Measurements from ENCODE around the gene SPG7. TPM values are rescaled to one million over a fixed set of nuclear protein-coding genes. Genes with fewer than 3 reads are reported as not detected.

The SPG7 gene
- total RNA-seq, 4 donors from 2014 or later: 66.6 to 208 (median 144) TPM

DNA sequence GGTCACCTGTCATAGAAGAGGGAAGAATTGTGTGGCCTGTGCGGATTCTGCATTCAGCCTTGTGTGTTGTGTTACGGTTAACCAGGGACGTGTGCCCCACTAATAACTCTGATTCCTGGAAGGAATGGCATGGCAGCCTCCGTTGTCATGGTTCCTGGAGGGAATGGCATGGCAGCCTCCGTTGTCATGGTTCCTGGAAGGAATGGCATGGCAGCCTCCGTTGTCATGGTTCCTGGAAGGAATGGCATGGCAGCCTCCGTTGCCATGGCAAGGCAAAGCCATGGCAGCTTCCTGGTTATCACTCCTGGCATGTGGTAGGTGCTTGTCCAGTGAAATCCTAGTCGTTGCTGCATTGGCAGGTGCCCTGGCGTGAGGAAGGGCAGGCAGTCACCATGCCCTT, 8.9 kb downstream of the SPG7 start:
- Histone ChIP-seq H3K4me3 (no peak overlapping the region), H3K27me3 (no peaks in the 10 kb centered on the region), H3K27ac (no peak overlapping the region), H3K36me3 (no peaks in the 10 kb centered on the region), H3K4me1 (no peaks in the 10 kb centered on the region), H3K9me3 (no peaks in the 10 kb centered on the region)
- TF ChIP-seq POLR2A (IDR thresholded peaks at IDR 0.05): no peak
- TF ChIP-seq, protein P1, sequence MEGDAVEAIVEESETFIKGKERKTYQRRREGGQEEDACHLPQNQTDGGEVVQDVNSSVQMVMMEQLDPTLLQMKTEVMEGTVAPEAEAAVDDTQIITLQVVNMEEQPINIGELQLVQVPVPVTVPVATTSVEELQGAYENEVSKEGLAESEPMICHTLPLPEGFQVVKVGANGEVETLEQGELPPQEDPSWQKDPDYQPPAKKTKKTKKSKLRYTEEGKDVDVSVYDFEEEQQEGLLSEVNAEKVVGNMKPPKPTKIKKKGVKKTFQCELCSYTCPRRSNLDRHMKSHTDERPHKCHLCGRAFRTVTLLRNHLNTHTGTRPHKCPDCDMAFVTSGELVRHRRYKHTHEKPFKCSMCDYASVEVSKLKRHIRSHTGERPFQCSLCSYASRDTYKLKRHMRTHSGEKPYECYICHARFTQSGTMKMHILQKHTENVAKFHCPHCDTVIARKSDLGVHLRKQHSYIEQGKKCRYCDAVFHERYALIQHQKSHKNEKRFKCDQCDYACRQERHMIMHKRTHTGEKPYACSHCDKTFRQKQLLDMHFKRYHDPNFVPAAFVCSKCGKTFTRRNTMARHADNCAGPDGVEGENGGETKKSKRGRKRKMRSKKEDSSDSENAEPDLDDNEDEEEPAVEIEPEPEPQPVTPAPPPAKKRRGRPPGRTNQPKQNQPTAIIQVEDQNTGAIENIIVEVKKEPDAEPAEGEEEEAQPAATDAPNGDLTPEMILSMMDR (IDR thresholded peaks at IDR 0.05): no peak
- DNase-seq: no peak
- intact Hi-C loops (cut with DNase I; ENCODE audit: low total_unique reads): no loop called here

DNA sequence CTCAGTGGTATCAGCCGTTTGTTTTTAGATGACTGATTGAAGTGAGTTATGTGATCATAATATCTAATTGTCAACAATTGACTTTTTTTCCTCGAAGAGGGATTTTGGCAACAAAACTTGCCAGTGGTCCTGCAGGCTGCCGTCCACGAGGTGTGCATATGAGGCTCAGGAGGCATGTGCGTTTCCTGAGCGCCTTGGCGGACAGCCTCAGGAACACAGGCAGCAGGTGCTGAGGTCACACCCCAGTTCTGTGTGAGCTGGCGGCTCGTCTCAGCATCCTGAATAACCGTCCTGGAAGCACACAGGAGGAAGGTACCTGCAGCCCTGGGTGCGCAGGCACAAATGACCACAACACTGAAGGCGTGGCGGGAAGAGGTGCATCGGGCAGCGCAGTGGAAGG, 11.7 kb downstream of the SPG7 start:
- no peaks in the 10 kb centered on the region for H3K4me1 ChIP-seq
- H3K27ac ChIP-seq: no peak overlapping the region
- H3K4me3 ChIP-seq: no peak overlapping the region
- TF ChIP-seq POLR2A (IDR thresholded peaks at IDR 0.05): no peak
- TF ChIP-seq, protein P1 (IDR thresholded peaks at IDR 0.05): no peak
- H3K27me3 ChIP-seq: no peaks in the 10 kb centered on the region
- H3K9me3 ChIP-seq: no peaks in the 10 kb centered on the region
- intact Hi-C loops (cut with DNase I; ENCODE audit: low total_unique reads): no loop called here
- no peaks in the 10 kb centered on the region for H3K36me3 ChIP-seq
- DNase-seq: no peak

DNA sequence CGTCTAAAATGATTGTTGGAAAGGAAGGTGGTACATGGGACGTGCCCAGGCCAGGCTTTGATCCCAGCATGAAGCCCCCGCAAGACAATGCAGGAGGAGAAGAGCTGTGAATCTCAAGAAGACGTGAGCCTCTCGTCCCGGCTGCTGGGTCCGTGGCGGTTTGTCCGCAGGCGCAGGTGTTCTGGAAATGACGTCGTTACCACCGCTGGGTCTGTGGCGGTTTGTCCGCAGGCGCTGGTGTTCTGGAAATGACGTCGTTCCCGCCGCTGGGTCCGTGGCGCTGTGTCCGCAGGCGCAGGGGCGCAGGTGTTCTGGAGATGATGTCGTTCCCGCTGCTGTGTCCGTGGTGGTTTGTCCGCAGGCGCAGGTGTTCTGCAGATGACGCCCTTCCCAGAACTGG, 14.1 kb downstream of the SPG7 start:
- intact Hi-C loops (cut with DNase I; ENCODE audit: low total_unique reads): no loop called here
- no peaks in the 10 kb centered on the region for H3K36me3 ChIP-seq
- H3K4me1 ChIP-seq: no peaks in the 10 kb centered on the region
- H3K4me3 ChIP-seq: no peak overlapping the region
- TF ChIP-seq, protein P1 (IDR thresholded peaks at IDR 0.05): no peak
- TF ChIP-seq POLR2A (IDR thresholded peaks at IDR 0.05): no peak
- no peak overlapping the region for H3K27ac ChIP-seq
- DNase-seq: no peak
- no peaks in the 10 kb centered on the region for H3K27me3 ChIP-seq
- H3K9me3 ChIP-seq: no peaks in the 10 kb centered on the region

DNA sequence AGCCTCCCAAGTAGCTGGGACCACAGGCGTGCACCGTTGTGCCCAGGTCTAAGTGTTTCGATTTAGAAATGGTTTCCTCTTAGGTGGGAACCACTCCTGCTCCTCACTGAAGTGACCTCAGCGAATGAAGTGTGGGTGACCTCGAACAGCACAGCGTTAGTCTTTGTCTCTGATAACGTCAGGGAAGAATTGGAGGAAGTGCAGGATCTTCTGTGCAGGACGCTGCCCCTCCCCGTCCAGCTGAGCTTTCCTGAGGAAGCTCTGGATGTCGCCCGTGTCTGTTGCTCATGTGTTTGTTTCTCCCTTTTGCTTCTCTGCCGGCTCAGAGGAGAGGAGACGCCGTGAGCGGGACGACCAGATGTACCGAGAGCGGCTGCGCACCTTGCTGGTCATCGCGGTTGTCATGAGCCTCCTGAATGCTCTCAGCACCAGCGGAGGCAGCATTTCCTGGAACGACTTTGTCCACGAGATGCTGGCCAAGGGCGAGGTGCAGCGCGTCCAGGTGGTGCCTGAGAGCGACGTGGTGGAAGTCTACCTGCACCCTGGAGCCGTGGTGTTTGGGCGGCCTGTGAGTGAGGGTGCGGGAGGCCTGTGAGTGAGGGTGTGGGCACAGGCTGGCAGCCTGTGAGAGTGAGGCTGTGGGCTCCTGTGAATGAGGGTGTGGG, 15.6 kb downstream of the SPG7 start:
- H3K27me3 ChIP-seq: no peaks in the 10 kb centered on the region
- H3K36me3 ChIP-seq: no peaks in the 10 kb centered on the region
- H3K9me3 ChIP-seq: no peaks in the 10 kb centered on the region
- H3K4me3 ChIP-seq: no peak overlapping the region
- H3K27ac ChIP-seq: no peak overlapping the region
- no peak for DNase-seq
- intact Hi-C loops (cut with DNase I; ENCODE audit: low total_unique reads): no loop called here
- no peaks in the 10 kb centered on the region for H3K4me1 ChIP-seq
- TF ChIP-seq, protein P1 (IDR thresholded peaks at IDR 0.05): no peak
- no peak for TF ChIP-seq POLR2A (IDR thresholded peaks at IDR 0.05)

DNA sequence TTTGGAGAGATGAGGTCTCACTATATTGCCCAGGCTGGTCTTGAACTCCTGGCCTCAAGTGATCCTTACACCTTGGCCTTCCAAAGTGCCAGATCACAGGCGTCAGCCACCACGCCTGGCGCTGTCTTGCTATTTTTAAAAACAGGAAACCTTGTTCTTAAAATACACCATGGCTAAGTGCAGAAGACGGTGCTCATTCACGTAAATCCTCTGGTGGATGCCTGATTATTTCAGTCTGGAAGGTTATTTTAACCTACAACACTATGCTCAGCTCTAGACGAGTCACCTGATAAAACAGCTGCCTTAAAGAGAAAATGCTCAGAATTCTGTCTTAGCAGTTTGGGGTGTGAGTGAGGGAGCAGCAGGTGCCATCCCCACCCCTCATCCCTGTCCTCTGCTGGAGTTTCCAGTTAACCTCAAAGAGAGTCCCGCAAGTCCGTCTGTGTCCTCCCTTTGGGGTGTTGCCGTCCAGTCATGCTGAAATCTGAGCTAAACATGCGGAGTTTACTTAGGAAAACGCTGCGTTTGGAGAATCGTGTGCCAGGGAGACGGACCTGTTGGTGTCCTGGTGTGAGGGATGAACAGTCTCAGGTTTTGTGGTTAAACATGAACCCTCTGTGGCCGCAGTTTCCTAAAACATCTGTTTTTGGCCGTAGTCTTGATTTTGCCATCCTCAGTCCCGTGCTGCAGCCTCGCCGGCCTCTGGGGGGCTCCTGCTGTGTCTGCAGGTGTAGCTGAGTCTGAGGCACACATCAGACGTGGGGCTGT, 17.1 kb downstream of the SPG7 start:
- H3K27ac ChIP-seq: no peak overlapping the region
- no peak for DNase-seq
- no peak for TF ChIP-seq POLR2A (IDR thresholded peaks at IDR 0.05)
- TF ChIP-seq, protein P1 (IDR thresholded peaks at IDR 0.05): no peak
- H3K36me3 ChIP-seq: no peaks in the 10 kb centered on the region
- intact Hi-C loops (cut with DNase I; ENCODE audit: low total_unique reads): no loop called here
- H3K4me3 ChIP-seq: no peak overlapping the region
- no peaks in the 10 kb centered on the region for H3K4me1 ChIP-seq
- no peaks in the 10 kb centered on the region for H3K27me3 ChIP-seq
- no peaks in the 10 kb centered on the region for H3K9me3 ChIP-seq
